K562 (cell line): ENCODE measurements around the gene ACER1. TPM values are rescaled to one million over a fixed set of nuclear protein-coding genes. Genes with fewer than 3 reads are reported as not detected.

Experiments
- ATAC-seq: fragments of 200-7000 bp; cut with Tn5 transposase; 3 replicates; pipeline ENCODE4 v1.9.1; 2020; ENCODE audit warnings: moderate library complexity
- BruUV-seq: library from RNA; stranded (reverse); fragments of 400-500 nt; replicated peaks from 2 replicates; lab custom pipeline; 2021; lab: Mats Ljungman, UMichigan
- CTCF ChIA-PET: fragments of 300-600 bp; formaldehyde crosslinking; extraction: SDS; loops from one replicate; lab custom pipeline; 2021; ENCODE audit warnings: low intra/inter-chr PET ratio; lab: Yijun Ruan, JAX
- POLR2A ChIA-PET: fragments of 300-600, 350-650 bp; sonication (Branson Sonifier 250); formaldehyde crosslinking; extraction: SDS; loops from one replicate; lab custom pipeline; 2021; ENCODE audit warnings: antibody characterized with exemption, inconsistent platforms; lab: Yijun Ruan, JAX
- DNase-seq, 4 experiments: peaks; one replicate each; pipeline versions ENCODE4 v3.0.0 to v3.0.0-alpha.2; 2011 to 2018; ENCODE audit warnings: low spot score in 3 of 4, mixed read lengths in 3 of 4; ENCODE audit errors: extremely low read depth in 1 of 4
- FAIRE-seq: peaks from 2 replicates; lab custom pipeline; 2011; peaks lifted over from hg19 to GRCh38; lab: Jason Lieb, UNC
- H2AFZ ChIP-seq: 2 replicates; pipeline ENCODE4 v1.6.0; 2011; ENCODE audit warnings: low read depth, low read length, control low read depth, inconsistent platforms
- H3K27ac ChIP-seq: fragments of 200-600 bp; 3 replicates; pipeline ENCODE4 v1.8.0; 2011; ENCODE audit warnings: low read depth, mild to moderate bottlenecking, control low read depth, inconsistent platforms, low read length, moderate library complexity, mixed read lengths; ENCODE audit errors: extremely low read depth
- H3K27me3 ChIP-seq, 2 experiments: fragments of 300-600 bp in 1 of 2; 2 replicates in 1 of 2; 3 replicates in 1 of 2; pipeline versions ENCODE4 v1.6.0 to v1.8.0; 2011; ENCODE audit warnings: inconsistent platforms in 2 of 2, low read length in 2 of 2, mild to moderate bottlenecking in 1 of 2, mixed read lengths in 1 of 2, moderate library complexity in 1 of 2; ENCODE audit not compliant: control insufficient read depth in 2 of 2, insufficient read depth in 2 of 2
- H3K36me3 ChIP-seq: fragments of 300-600 bp; 3 replicates; pipeline ENCODE4 v1.8.0; 2011; ENCODE audit warnings: mild to moderate bottlenecking, low read length, inconsistent platforms; ENCODE audit not compliant: control insufficient read depth, insufficient read depth
- H3K4me1 ChIP-seq, 2 experiments: fragments of 200-600 bp in 1 of 2; replicated peaks in 1 of 2; 2 replicates in 1 of 2; 3 replicates in 1 of 2; pipeline versions ENCODE4 v1.5.1 to v1.8.0; 2011; ENCODE audit warnings: inconsistent platforms in 2 of 2, low read length in 2 of 2, mild to moderate bottlenecking in 1 of 2, mixed read lengths in 1 of 2, moderate library complexity in 1 of 2; ENCODE audit not compliant: control insufficient read depth in 2 of 2, insufficient read depth in 2 of 2
- H3K4me2 ChIP-seq: 2 replicates; pipeline ENCODE4 v1.6.1; 2011; ENCODE audit warnings: low read length, control low read depth, inconsistent platforms, mixed read lengths; ENCODE audit not compliant: insufficient read depth
- H3K4me3 ChIP-seq: fragments of 200-600 bp; sonication (generic), shearing (Covaris generic); 2 replicates; pipeline ENCODE4 v1.5.1; 2016; ENCODE audit warnings: control low read depth, inconsistent platforms
- H3K79me2 ChIP-seq: fragments of 200-600 bp; 3 replicates; pipeline ENCODE4 v1.8.0; 2011; ENCODE audit warnings: low read length, inconsistent platforms; ENCODE audit not compliant: control insufficient read depth, insufficient read depth
- H3K9ac ChIP-seq, 2 experiments: 2 replicates each; pipeline versions ENCODE4 v1.6.0 to v1.6.1; 2011; ENCODE audit warnings: low read depth in 2 of 2, low read length in 2 of 2, control low read depth in 1 of 2, inconsistent platforms in 1 of 2, mild to moderate bottlenecking in 1 of 2, mixed read lengths in 1 of 2; ENCODE audit not compliant: insufficient read depth in 1 of 2
- H3K9me1 ChIP-seq: one replicate; pipeline ENCODE4 v1.6.0; 2011; ENCODE audit warnings: inconsistent platforms, mild to moderate bottlenecking, low read length, moderate library complexity; ENCODE audit not compliant: control insufficient read depth, insufficient read depth
- H3K9me3 ChIP-seq: replicated peaks from 2 replicates; pipeline ENCODE4 v1.5.1; 2011; ENCODE audit warnings: low read depth, low read length, inconsistent platforms; ENCODE audit not compliant: control insufficient read depth, insufficient read depth
- H4K20me1 ChIP-seq: replicated peaks from 2 replicates; pipeline ENCODE4 v1.6.1; 2011; ENCODE audit warnings: low read length, inconsistent platforms, mixed read lengths; ENCODE audit not compliant: control insufficient read depth, insufficient read depth
- ARID4B ChIP-seq: sonication (generic); formaldehyde crosslinking; IDR thresholded peaks from 2 replicates; pipeline ENCODE4 v1.8.0; 2022; ENCODE audit warnings: mild to moderate bottlenecking, missing genetic modification reagents
- ELF4 ChIP-seq: fragments of 450-650 bp; formaldehyde crosslinking; IDR thresholded peaks from 2 replicates; pipeline ENCODE4 v1.4.0; 2022; ENCODE audit warnings: missing genetic modification characterization
- HOXB6 ChIP-seq: fragments of 250-450 bp; sonication (Bioruptor Pico); IDR thresholded peaks from 2 replicates; pipeline ENCODE4 v1.5.1; 2022; ENCODE audit warnings: mild to moderate bottlenecking, borderline replicate concordance
- KDM5B ChIP-seq: fragments of 200-600 bp; sonication (generic); IDR thresholded peaks from 2 replicates; pipeline ENCODE4 v1.6.1; 2012; ENCODE audit warnings: low read depth, mild to moderate bottlenecking, moderate library complexity, low read length, control low read depth, inconsistent platforms; ENCODE audit not compliant: insufficient replicate concordance
- PHF8 ChIP-seq: fragments of 200-600 bp; sonication (generic); IDR thresholded peaks from 2 replicates; pipeline ENCODE4 v1.6.1; 2012; ENCODE audit warnings: mixed run types, mild to moderate bottlenecking, inconsistent platforms, low read length, moderate library complexity, borderline replicate concordance
- PRPF4 ChIP-seq: fragments of 200-400 bp; formaldehyde crosslinking; IDR thresholded peaks from one replicate; pipeline ENCODE4 v1.6.1; 2017; ENCODE audit warnings: low read length, low read depth, mild to moderate bottlenecking; ENCODE audit not compliant: insufficient read depth, poor library complexity, severe bottlenecking
- ZNF253 ChIP-seq: fragments of 250-450 bp; sonication (Bioruptor Pico); conservative IDR thresholded peaks from 2 replicates; pipeline ENCODE4 v1.6.1; 2021; ENCODE audit warnings: mild to moderate bottlenecking
- ZNF551 ChIP-seq: fragments of 250-450 bp; sonication (Bioruptor Pico); IDR thresholded peaks from 2 replicates; pipeline ENCODE4 v1.5.0; 2021; ENCODE audit warnings: mild to moderate bottlenecking, moderate library complexity
- ZNF75A ChIP-seq: fragments of 450-650 bp; formaldehyde crosslinking; IDR thresholded peaks from 2 replicates; pipeline ENCODE4 v1.4.0; 2020; ENCODE audit warnings: mild to moderate bottlenecking
- WGBS: fragments of 100-300 bp; shearing (Covaris generic); methylation state at CpG from one replicate; pipeline ENCODE4 v1.1.6; 2016; ENCODE audit warnings: low coverage, mixed read lengths; ENCODE audit not compliant: insufficient coverage; ENCODE audit errors: missing lambda C conversion rate; 5-methylcytosine and 5-hydroxymethylcytosine counted together
- in situ Hi-C: fragments of 300-500 bp; cut with MboI; formaldehyde crosslinking; loops from 4 replicates; pipeline ENCODE4 v1.15.0; 2018; ENCODE audit warnings: inconsistent platforms, mixed read lengths
- intact Hi-C: fragments of 100-400 bp; cut with micrococcal nuclease; formaldehyde crosslinking; loops from 2 replicates; pipeline ENCODE4 v1.14.2; 2022
- polyA plus RNA-seq, 8 experiments: library from polyadenylated mRNA; depleted of rRNA in 4 of 8; stranded (reverse) in 5 of 8; unstranded in 3 of 8; fragments of >200 nt; fragmentation: Nextera tagmentation in 2 of 8; fragmentation: Illumina TruSeq in 1 of 8; extraction: Ambion mirVana in 2 of 8; extraction: Trizol in 1 of 8; gene quantifications; 2 replicates each; pipeline versions ENCODE4 v1.2.1 to v1.2.3, GENCODE V29; 2011 to 2014; ENCODE audit warnings: inconsistent platforms in 1 of 8, missing spikeins in 1 of 8
- total RNA-seq, 7 experiments: library from RNA; depleted of rRNA in 6 of 7; stranded (reverse); fragments of >200 nt in 6 of 7; fragmentation: Illumina TruSeq in 2 of 7; extraction: Trizol in 2 of 7; gene quantifications; 2 replicates each; pipeline versions ENCODE4 v1.2.1 to v1.2.3, GENCODE V29; 2011 to 2021; ENCODE audit warnings: low replicate concordance in 1 of 7
- TF ChIP-seq, protein P1 (sequence below): IDR thresholded peaks from 2 replicates; pipeline ENCODE4 v1.6.1; 2012; ENCODE audit warnings: low read depth, low read length, improper control_type of control experiment, borderline replicate concordance

ACER1 gene
- total and polyA plus RNA-seq, 9 of the 15 experiments (the other 6 are each of a cell fraction or from before 2014, with no cell fraction given), result not detected

DNA sequence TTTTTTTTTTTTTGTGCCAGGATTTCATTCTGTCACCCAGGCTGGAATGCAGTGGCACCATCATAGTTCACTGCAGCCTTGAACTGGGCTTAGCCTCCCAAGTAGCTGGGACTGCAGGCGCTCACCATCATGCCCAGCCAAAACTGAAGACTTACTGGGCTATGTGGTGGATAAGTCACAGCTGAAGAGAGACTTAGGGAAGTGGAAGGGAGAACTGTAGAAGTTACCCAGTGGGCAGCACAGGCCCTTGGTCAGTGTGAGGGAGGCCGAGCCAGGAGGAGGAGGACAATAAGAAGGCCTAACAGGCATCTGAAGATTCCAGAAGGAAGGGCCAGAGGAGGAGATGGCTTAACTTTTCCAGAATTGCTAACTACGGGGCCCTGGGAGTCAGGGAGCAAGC is 46.3 kb upstream of the ACER1 start:
- Histone ChIP-seq H3K9ac (no peak overlapping the region), H3K36me3 (peaks cover 69% of the 10 kb centered on the region; the same call in 2 of the 3 replicates), H3K27me3 (no peaks in the 10 kb centered on the region), H3K4me3 (no peak overlapping the region), H2AFZ (no peak overlapping the region), H3K9me1 (no peaks in the 10 kb centered on the region), H3K27ac (no peak overlapping the region), H3K79me2 (no peaks in the 10 kb centered on the region), H3K4me1 (peaks cover 0 to 31% of the 10 kb centered on the region in 2 experiments; a peak in 2 of 5 replicates), H3K9me3 (no peaks in the 10 kb centered on the region), H4K20me1 (no peaks in the 10 kb centered on the region), H3K4me2 (no peak overlapping the region)
- BruUV-seq, result no TSS peak
- FAIRE-seq (no peak), DNase-seq (no peak), ATAC-seq (no peak)
- in situ Hi-C loops, result no loop called here
- intact Hi-C loops, result no loop called here
- 76% methylated on average over 3 of the region's 3 CpGs for WGBS
- ChIA-PET POLR2A (interaction anchor here (0.6 to 1.1 kb wide), 5 partner anchors 9 to 661 kb away, joined by 3 to 4 read pairs (median 3); partner anchors contain the start of gene GTF2F1), CTCF (no interaction called here)
- TF ChIP-seq ZNF551 (CRISPR knock-in tag) (no peak), KDM5B (no peak), PHF8 (no peak), HOXB6 (no peak), ARID4B (CRISPR knock-in tag) (no peak), ZNF253 (CRISPR knock-in tag) (no peak), ZNF75A (CRISPR knock-in tag) (no peak), ELF4 (no peak), PRPF4 (no peak)
- TF ChIP-seq, protein P1, sequence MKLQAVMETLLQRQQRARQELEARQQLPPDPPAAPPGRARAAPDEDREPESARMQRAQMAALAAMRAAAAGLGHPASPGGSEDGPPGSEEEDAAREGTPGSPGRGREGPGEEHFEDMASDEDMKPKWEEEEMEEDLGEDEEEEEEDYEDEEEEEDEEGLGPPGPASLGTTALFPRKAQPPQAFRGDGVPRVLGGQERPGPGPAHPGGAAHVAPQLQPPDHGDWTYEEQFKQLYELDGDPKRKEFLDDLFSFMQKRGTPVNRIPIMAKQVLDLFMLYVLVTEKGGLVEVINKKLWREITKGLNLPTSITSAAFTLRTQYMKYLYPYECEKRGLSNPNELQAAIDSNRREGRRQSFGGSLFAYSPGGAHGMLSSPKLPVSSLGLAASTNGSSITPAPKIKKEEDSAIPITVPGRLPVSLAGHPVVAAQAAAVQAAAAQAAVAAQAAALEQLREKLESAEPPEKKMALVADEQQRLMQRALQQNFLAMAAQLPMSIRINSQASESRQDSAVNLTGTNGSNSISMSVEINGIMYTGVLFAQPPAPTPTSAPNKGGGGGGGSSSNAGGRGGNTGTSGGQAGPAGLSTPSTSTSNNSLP, result no peak
